SK-N-SH (cell line): Measurements from ENCODE around the gene SLAIN2. TPM values are rescaled to one million over a fixed set of nuclear protein-coding genes. Genes with fewer than 3 reads are reported as not detected.

Source experiments
- CTCF ChIA-PET: fragments of 300-600, 350-600 bp; formaldehyde crosslinking; extraction: SDS; loops from one replicate; lab custom pipeline; 2021; lab: Yijun Ruan, JAX
- POLR2A ChIA-PET: fragments of 350-600 bp; sonication (Branson Sonifier 250); formaldehyde crosslinking; extraction: SDS; loops from one replicate; lab custom pipeline; 2020; ENCODE audit warnings: antibody characterized with exemption, inconsistent platforms; lab: Yijun Ruan, JAX
- DNase-seq: peaks from one replicate; pipeline ENCODE4 v3.0.0; 2012
- H2AFZ ChIP-seq: fragments of 200-600 bp; sonication (generic); 2 replicates; pipeline ENCODE4 v1.8.1; 2016; ENCODE audit warnings: antibody characterized with exemption, mild to moderate bottlenecking, low read depth
- H3F3A ChIP-seq: fragments of 200-600 bp; sonication (generic); replicated peaks from 2 replicates; pipeline ENCODE3; 2016; ENCODE audit warnings: antibody characterized with exemption, mild to moderate bottlenecking; ENCODE audit not compliant: insufficient read depth
- H3K27ac ChIP-seq, 2 experiments: fragments of 200-500 bp in 1 of 2; fragments of 200-600 bp in 1 of 2; sonication (Bioruptor generic) in 1 of 2; sonication (generic), shearing (Covaris generic) in 1 of 2; 2 replicates each; pipeline versions ENCODE4 v1.5.1 to v1.6.1; 2014 to 2016; ENCODE audit warnings: low read depth in 2 of 2, inconsistent platforms in 1 of 2, low read length in 1 of 2, mild to moderate bottlenecking in 1 of 2, mixed read lengths in 1 of 2
- H3K27me3 ChIP-seq: fragments of 200-600 bp; sonication (generic), shearing (Covaris generic); 2 replicates; pipeline ENCODE4 v1.6.1; 2016; ENCODE audit warnings: mixed run types; ENCODE audit not compliant: insufficient read depth
- H3K36me3 ChIP-seq, 2 experiments: fragments of 200-500 bp in 1 of 2; fragments of 200-600 bp in 1 of 2; sonication (Bioruptor generic) in 1 of 2; sonication (generic) in 1 of 2; replicated peaks in 1 of 2; 2 replicates each; pipeline versions ENCODE3 to v1.5.1; 2014 to 2016; ENCODE audit warnings: low read length in 1 of 2, mild to moderate bottlenecking in 1 of 2; ENCODE audit not compliant: insufficient read depth in 2 of 2, control insufficient read depth in 1 of 2
- H3K4me1 ChIP-seq, 2 experiments: fragments of 200-500 bp in 1 of 2; fragments of 200-600 bp in 1 of 2; sonication (Bioruptor generic) in 1 of 2; sonication (generic), shearing (Covaris generic) in 1 of 2; 2 replicates each; pipeline versions ENCODE4 v1.5.1 to v1.6.1; 2014 to 2016; ENCODE audit warnings: low read depth in 1 of 2, low read length in 1 of 2, mixed run types in 1 of 2; ENCODE audit not compliant: insufficient read depth in 2 of 2, control insufficient read depth in 1 of 2
- H3K4me2 ChIP-seq: fragments of 200-600 bp; sonication (generic), shearing (Covaris generic); 2 replicates; pipeline ENCODE4 v1.6.1; 2017; ENCODE audit warnings: mixed run types
- H3K4me3 ChIP-seq, 2 experiments: fragments of 200-500 bp in 1 of 2; fragments of 200-600 bp in 1 of 2; sonication (Bioruptor generic) in 1 of 2; sonication (generic), shearing (Covaris generic) in 1 of 2; 2 replicates each; pipeline versions ENCODE4 v1.5.1 to v1.8.1; 2014 to 2016; ENCODE audit warnings: low read depth in 2 of 2, inconsistent platforms in 1 of 2, low read length in 1 of 2, mild to moderate bottlenecking in 1 of 2, mixed read lengths in 1 of 2, moderate library complexity in 1 of 2
- H3K79me2 ChIP-seq: fragments of 200-600 bp; sonication (generic); 2 replicates; pipeline ENCODE4 v1.8.1; 2017; ENCODE audit warnings: mild to moderate bottlenecking; ENCODE audit not compliant: insufficient read depth
- H3K9ac ChIP-seq: fragments of 200-600 bp; sonication (generic); 2 replicates; pipeline ENCODE4 v1.6.1; 2017; ENCODE audit warnings: mixed run types
- H3K9me2 ChIP-seq: fragments of 200-600 bp; sonication (generic); 2 replicates; pipeline ENCODE4 v1.6.1; 2017; ENCODE audit warnings: mixed run types
- H3K9me3 ChIP-seq: fragments of 200-600 bp; sonication (generic); 2 replicates; pipeline ENCODE4 v1.6.1; 2017; ENCODE audit warnings: mixed run types, mild to moderate bottlenecking, moderate library complexity
- H4K20me1 ChIP-seq: fragments of 200-600 bp; sonication (generic); 2 replicates; pipeline ENCODE4 v1.6.1; 2017; ENCODE audit warnings: mild to moderate bottlenecking, mixed run types; ENCODE audit not compliant: insufficient read depth
- EP300 ChIP-seq, 2 experiments: IDR thresholded peaks; 2 replicates each; pipeline versions ENCODE4 v1.4.0 to v1.6.1; 2012; ENCODE audit warnings: borderline replicate concordance in 1 of 2, low read depth in 1 of 2, low read length in 1 of 2
- EZH2phosphoT487 ChIP-seq: fragments of 200-600 bp; sonication (generic); IDR thresholded peaks from 2 replicates; pipeline ENCODE4 v1.6.1; 2017; ENCODE audit warnings: low read depth, mixed run types, mild to moderate bottlenecking, antibody characterized with exemption, moderate library complexity, borderline replicate concordance
- FOXJ3 ChIP-seq: sonication (generic); formaldehyde crosslinking; IDR thresholded peaks from 2 replicates; pipeline ENCODE4 v1.5.1; 2020; ENCODE audit warnings: mild to moderate bottlenecking, missing genetic modification reagents
- FOXM1 ChIP-seq: IDR thresholded peaks from 2 replicates; pipeline ENCODE4 v1.4.0; 2012; ENCODE audit warnings: low read depth, mild to moderate bottlenecking
- GABPA ChIP-seq: IDR thresholded peaks from 2 replicates; pipeline ENCODE4 v1.4.0; 2012; ENCODE audit warnings: low read depth, mild to moderate bottlenecking
- MXI1 ChIP-seq: IDR thresholded peaks from 2 replicates; pipeline ENCODE4 v1.6.1; 2012; ENCODE audit warnings: mild to moderate bottlenecking, low read depth, low read length, improper control_type of control experiment
- NFIC ChIP-seq: IDR thresholded peaks from 2 replicates; pipeline ENCODE4 v1.4.0; 2012; ENCODE audit warnings: borderline replicate concordance
- POLR2AphosphoS5 ChIP-seq: IDR thresholded peaks from 2 replicates; pipeline ENCODE4 v1.6.1; 2012; ENCODE audit warnings: low read depth, low read length
- RAD21 ChIP-seq: IDR thresholded peaks from 2 replicates; pipeline ENCODE4 v1.6.1; 2012; ENCODE audit warnings: mild to moderate bottlenecking, low read length
- RFX5 ChIP-seq: IDR thresholded peaks from 2 replicates; pipeline ENCODE4 v1.6.1; 2012; ENCODE audit warnings: mild to moderate bottlenecking, improper control_type of control experiment, low read length
- SIN3A ChIP-seq: IDR thresholded peaks from 2 replicates; pipeline ENCODE4 v1.6.1; 2012; ENCODE audit warnings: low read depth, mild to moderate bottlenecking, low read length, moderate library complexity, borderline replicate concordance
- TEAD4 ChIP-seq: IDR thresholded peaks from 2 replicates; pipeline ENCODE4 v1.4.0; 2012; ENCODE audit warnings: mild to moderate bottlenecking, borderline replicate concordance; ENCODE audit not compliant: insufficient read depth
- WGBS: methylation state at CpG from one replicate; pipeline ENCODE4 v1.1.6; 2017; ENCODE audit warnings: low lambda C conversion rate; 5-methylcytosine and 5-hydroxymethylcytosine counted together
- polyA plus RNA-seq, 3 experiments: library from polyadenylated mRNA; depleted of rRNA; stranded (reverse); fragments of >200 nt; gene quantifications; 2 replicates each; pipeline ENCODE4 v1.2.3, GENCODE V29; 2012
- TF ChIP-seq, protein P1 (sequence below): fragments of 150-350 bp; IDR thresholded peaks from 2 replicates; pipeline ENCODE4 v1.6.1; 2016; ENCODE audit warnings: mild to moderate bottlenecking, low read depth, low read length
- TF ChIP-seq, protein P2 (sequence below): IDR thresholded peaks from 2 replicates; pipeline ENCODE4; 2012
- TF ChIP-seq, protein P3 (sequence below): IDR thresholded peaks from 2 replicates; pipeline ENCODE4 v1.4.0; 2012; ENCODE audit warnings: low read depth
- TF ChIP-seq, protein P4 (sequence below): IDR thresholded peaks from 2 replicates; pipeline ENCODE4 v1.6.1; 2012; ENCODE audit warnings: mild to moderate bottlenecking, low read depth, low read length, moderate library complexity
- TF ChIP-seq, protein P5 (sequence below): IDR thresholded peaks from 2 replicates; pipeline ENCODE4 v1.4.0; 2012; ENCODE audit warnings: low read depth, borderline replicate concordance

The SLAIN2 gene
- polyA plus RNA-seq, 1 of the 3 experiments (the other 2 are of a cell fraction): 17.0 TPM

DNA sequence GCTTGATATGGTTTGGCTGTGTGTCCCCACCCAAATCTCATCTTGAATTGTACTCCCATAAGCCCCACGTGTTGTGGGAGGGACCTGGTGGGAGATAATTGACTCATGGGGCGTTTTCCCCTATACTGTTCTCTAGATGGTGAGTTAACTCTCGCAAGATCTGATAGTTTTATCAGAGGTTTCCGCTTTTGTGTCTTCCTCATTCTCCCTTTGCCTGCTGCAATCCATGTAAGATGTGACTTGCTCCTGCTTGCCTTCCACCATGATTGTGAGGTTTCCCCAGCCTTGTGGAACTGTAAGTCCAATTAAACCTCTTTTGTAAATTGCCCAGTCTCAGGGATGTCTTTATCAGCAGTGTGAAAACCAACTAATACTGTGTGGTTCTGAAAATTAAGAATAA is 11.5 kb downstream of the SLAIN2 start:
- Histone ChIP-seq H3K9ac (no peak overlapping the region), H2AFZ (no peak overlapping the region), H3K9me3 (no peaks in the 10 kb centered on the region), H3K27me3 (no peaks in the 10 kb centered on the region), H3K4me1 (peaks cover 3 to 10% of the 10 kb centered on the region in 2 experiments; a peak in 3 of 4 replicates), H3K9me2 (no peaks in the 10 kb centered on the region), H3F3A (peaks cover 10% of the 10 kb centered on the region), H3K27ac (no peak overlapping the region), H4K20me1 (peaks cover 76% of the 10 kb centered on the region), H3K79me2 (peaks cover 99% of the 10 kb centered on the region), H3K36me3 (peaks cover 0 to 2% of the 10 kb centered on the region in 2 experiments), H3K4me2 (no peak overlapping the region), H3K4me3 (no peak overlapping the region)
- no peak for TF ChIP-seq SIN3A
- no peak for TF ChIP-seq MXI1
- TF ChIP-seq, protein P1, sequence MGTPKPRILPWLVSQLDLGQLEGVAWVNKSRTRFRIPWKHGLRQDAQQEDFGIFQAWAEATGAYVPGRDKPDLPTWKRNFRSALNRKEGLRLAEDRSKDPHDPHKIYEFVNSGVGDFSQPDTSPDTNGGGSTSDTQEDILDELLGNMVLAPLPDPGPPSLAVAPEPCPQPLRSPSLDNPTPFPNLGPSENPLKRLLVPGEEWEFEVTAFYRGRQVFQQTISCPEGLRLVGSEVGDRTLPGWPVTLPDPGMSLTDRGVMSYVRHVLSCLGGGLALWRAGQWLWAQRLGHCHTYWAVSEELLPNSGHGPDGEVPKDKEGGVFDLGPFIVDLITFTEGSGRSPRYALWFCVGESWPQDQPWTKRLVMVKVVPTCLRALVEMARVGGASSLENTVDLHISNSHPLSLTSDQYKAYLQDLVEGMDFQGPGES: no peak
- no peak for TF ChIP-seq EP300 (IDR thresholded peaks at IDR 0.05; ENCODE audit: borderline replicate concordance in 1 of 2, low read depth in 1 of 2, low read length in 1 of 2)
- TF ChIP-seq, protein P2, sequence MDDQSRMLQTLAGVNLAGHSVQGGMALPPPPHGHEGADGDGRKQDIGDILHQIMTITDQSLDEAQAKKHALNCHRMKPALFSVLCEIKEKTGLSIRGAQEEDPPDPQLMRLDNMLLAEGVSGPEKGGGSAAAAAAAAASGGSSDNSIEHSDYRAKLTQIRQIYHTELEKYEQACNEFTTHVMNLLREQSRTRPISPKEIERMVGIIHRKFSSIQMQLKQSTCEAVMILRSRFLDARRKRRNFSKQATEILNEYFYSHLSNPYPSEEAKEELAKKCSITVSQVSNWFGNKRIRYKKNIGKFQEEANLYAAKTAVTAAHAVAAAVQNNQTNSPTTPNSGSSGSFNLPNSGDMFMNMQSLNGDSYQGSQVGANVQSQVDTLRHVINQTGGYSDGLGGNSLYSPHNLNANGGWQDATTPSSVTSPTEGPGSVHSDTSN: no peak
- TF ChIP-seq GABPA: no peak
- TF ChIP-seq TEAD4: no peak
- TF ChIP-seq, protein P3, sequence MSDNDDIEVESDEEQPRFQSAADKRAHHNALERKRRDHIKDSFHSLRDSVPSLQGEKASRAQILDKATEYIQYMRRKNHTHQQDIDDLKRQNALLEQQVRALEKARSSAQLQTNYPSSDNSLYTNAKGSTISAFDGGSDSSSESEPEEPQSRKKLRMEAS: no peak
- TF ChIP-seq, protein P4, sequence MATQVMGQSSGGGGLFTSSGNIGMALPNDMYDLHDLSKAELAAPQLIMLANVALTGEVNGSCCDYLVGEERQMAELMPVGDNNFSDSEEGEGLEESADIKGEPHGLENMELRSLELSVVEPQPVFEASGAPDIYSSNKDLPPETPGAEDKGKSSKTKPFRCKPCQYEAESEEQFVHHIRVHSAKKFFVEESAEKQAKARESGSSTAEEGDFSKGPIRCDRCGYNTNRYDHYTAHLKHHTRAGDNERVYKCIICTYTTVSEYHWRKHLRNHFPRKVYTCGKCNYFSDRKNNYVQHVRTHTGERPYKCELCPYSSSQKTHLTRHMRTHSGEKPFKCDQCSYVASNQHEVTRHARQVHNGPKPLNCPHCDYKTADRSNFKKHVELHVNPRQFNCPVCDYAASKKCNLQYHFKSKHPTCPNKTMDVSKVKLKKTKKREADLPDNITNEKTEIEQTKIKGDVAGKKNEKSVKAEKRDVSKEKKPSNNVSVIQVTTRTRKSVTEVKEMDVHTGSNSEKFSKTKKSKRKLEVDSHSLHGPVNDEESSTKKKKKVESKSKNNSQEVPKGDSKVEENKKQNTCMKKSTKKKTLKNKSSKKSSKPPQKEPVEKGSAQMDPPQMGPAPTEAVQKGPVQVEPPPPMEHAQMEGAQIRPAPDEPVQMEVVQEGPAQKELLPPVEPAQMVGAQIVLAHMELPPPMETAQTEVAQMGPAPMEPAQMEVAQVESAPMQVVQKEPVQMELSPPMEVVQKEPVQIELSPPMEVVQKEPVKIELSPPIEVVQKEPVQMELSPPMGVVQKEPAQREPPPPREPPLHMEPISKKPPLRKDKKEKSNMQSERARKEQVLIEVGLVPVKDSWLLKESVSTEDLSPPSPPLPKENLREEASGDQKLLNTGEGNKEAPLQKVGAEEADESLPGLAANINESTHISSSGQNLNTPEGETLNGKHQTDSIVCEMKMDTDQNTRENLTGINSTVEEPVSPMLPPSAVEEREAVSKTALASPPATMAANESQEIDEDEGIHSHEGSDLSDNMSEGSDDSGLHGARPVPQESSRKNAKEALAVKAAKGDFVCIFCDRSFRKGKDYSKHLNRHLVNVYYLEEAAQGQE: no peak
- TF ChIP-seq, protein P5, sequence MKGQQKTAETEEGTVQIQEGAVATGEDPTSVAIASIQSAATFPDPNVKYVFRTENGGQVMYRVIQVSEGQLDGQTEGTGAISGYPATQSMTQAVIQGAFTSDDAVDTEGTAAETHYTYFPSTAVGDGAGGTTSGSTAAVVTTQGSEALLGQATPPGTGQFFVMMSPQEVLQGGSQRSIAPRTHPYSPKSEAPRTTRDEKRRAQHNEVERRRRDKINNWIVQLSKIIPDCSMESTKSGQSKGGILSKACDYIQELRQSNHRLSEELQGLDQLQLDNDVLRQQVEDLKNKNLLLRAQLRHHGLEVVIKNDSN: no peak
- TF ChIP-seq RAD21: no peak
- no peak for TF ChIP-seq EZH2phosphoT487
- TF ChIP-seq RFX5: no peak
- TF ChIP-seq FOXM1: no peak
- no peak for TF ChIP-seq FOXJ3 (CRISPR knock-in tag)
- no peak for TF ChIP-seq NFIC
- TF ChIP-seq POLR2AphosphoS5: no peak
- DNase-seq: no peak
- WGBS: 95% methylated on average over 4 of the region's 4 CpGs
- ChIA-PET CTCF (no interaction called here), POLR2A (no interaction called here)
